RWPE1 (cell line): ENCODE measurements around the gene NAA30.

Experiments
- CTCF ChIA-PET: fragments of 350-600 bp; sonication (Branson Sonifier 250); formaldehyde crosslinking; extraction: SDS; loops from one replicate; lab custom pipeline; 2021; lab: Yijun Ruan, JAX
- POLR2A ChIA-PET: fragments of 400-600 bp; formaldehyde crosslinking; extraction: SDS; loops from one replicate; lab custom pipeline; 2020; ENCODE audit warnings: antibody characterized with exemption; ENCODE audit not compliant: low non-redundant PET; lab: Yijun Ruan, JAX
- DNase-seq: peaks from one replicate; pipeline ENCODE4 v3.0.0; 2012; ENCODE audit warnings: low spot score
- H3K27ac ChIP-seq: fragments of 450-650 bp; 2 replicates; pipeline ENCODE4 v1.5.1; 2017
- CTCF ChIP-seq: fragments of 450-650 bp; conservative IDR thresholded peaks from 2 replicates; pipeline ENCODE4 v1.5.1; 2017; ENCODE audit warnings: low read depth, mild to moderate bottlenecking

Gene NAA30

GRCh38 chr14:57408037-57408436 is 17.7 kb downstream of the NAA30 start:
- no peak for TF ChIP-seq CTCF
- POLR2A ChIA-PET = no interaction called here
- H3K27ac ChIP-seq = no peak overlapping the region
- CTCF ChIA-PET = no interaction called here
- no peak for DNase-seq

GRCh38 chr14:57408634-57409033 is 18.2 kb downstream of the NAA30 start:
- ChIA-PET CTCF (no interaction called here), POLR2A (no interaction called here)
- no peak overlapping the region for H3K27ac ChIP-seq
- no peak for DNase-seq
- TF ChIP-seq CTCF = no peak

GRCh38 chr14:57412341-57412740 is 22.0 kb downstream of the NAA30 start:
- DNase-seq = no peak
- CTCF ChIA-PET = no interaction called here
- POLR2A ChIA-PET = no interaction called here
- H3K27ac ChIP-seq = no peak overlapping the region
- TF ChIP-seq CTCF = no peak

GRCh38 chr14:57413849-57414248 is 23.5 kb downstream of the NAA30 start:
- no peak for TF ChIP-seq CTCF
- ChIA-PET CTCF (no interaction called here), POLR2A (no interaction called here)
- no peak overlapping the region for H3K27ac ChIP-seq
- no peak for DNase-seq

DNA sequence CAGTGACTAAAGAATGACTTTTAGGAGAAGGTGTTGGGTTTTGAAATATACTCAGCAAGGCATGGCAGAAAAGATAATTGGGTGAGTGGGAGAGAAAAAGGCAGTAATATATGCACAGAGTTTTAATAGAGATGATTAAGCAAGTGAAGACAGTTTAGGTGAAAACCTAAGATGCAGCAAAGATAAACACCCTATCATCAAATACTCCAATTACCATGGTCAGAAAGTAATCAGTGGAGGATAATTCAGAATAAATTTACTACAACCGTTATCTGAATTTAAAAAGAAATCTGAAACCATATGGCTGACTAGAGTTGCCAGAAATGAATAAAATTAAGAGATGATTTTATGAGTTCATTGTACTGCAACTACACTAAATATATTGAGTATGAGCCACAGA is 26.8 kb downstream of the NAA30 start:
- POLR2A ChIA-PET = no interaction called here
- no peak for TF ChIP-seq CTCF
- CTCF ChIA-PET = interaction anchor here (0.8 kb wide), 1 partner anchor 15 kb away, joined by 3 read pairs; no protein-coding TSS in a partner anchor
- H3K27ac ChIP-seq = no peak overlapping the region
- DNase-seq = no peak

DNA sequence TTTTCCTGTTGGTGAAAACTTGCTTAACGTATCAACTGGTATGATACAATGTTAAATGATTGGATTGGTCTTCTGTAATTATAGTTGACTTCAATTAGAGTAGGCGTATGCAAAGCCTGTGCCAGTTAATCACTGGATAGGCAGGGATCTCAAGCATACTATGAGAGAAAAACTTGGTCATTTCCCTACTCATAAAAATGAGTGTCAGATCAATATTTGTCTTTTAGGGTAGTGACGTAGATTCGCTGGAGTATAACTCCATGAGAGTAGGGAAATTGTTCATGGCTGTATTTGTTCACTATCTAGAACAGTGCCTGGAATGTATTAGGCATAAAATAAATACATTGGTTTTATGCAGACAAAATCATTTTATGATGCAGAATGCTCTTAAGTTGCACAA is 28.6 kb downstream of the NAA30 start:
- POLR2A ChIA-PET = no interaction called here
- no peak for TF ChIP-seq CTCF
- DNase-seq = no peak
- no peak overlapping the region for H3K27ac ChIP-seq
- CTCF ChIA-PET = no interaction called here

GRCh38 chr14:57420033-57420432 is 29.6 kb downstream of the NAA30 start:
- DNase-seq = no peak
- CTCF ChIA-PET = no interaction called here

More at GRCh38 chr14:57420033-57420432, 29.6 kb downstream of the NAA30 start:
- H3K27ac ChIP-seq = no peak overlapping the region
- POLR2A ChIA-PET = no interaction called here
- TF ChIP-seq CTCF = no peak
